Prostate gland (tissue), 2 donors: ENCODE measurements around the gene SLC7A7. TPM values are rescaled to one million over a fixed set of nuclear protein-coding genes. Genes with fewer than 3 reads are reported as not detected.

Experiments
- DNase-seq: peaks from one replicate; pipeline ENCODE4 v3.0.0-alpha.2; 2019; ENCODE audit warnings: low spot score
- H3K27ac ChIP-seq, 2 donors: fragments of 200-600 bp; sonication (generic); 2 replicates each; pipeline ENCODE4 v1.5.1; 2017 to 2019
- H3K27me3 ChIP-seq: fragments of 200-600 bp; sonication (generic); replicated peaks from 2 replicates; pipeline ENCODE4 v1.5.1; 2019; ENCODE audit not compliant: insufficient read depth
- H3K36me3 ChIP-seq, 2 donors: fragments of 200-600 bp; sonication (generic); 1 replicate in 1 of 2; 2 replicates in 1 of 2; pipeline versions ENCODE4 v1.5.1 to v1.8.1; 2017 to 2019
- H3K4me1 ChIP-seq: fragments of 200-600 bp; sonication (generic); replicated peaks from 2 replicates; pipeline ENCODE4 v1.5.1; 2019
- H3K4me3 ChIP-seq, 2 donors: fragments of 200-600 bp; sonication (generic); 2 replicates each; pipeline ENCODE4 v1.5.1; 2017 to 2019
- H3K9me3 ChIP-seq: fragments of 200-600 bp; sonication (generic); 2 replicates; pipeline ENCODE4 v1.5.1; 2017
- POLR2A ChIP-seq: fragments of 450-650 bp; IDR thresholded peaks from one replicate; pipeline ENCODE4 v1.6.1; 2016; ENCODE audit warnings: antibody characterized with exemption, mild to moderate bottlenecking
- POLR2AphosphoS5 ChIP-seq: sonication (generic); formaldehyde crosslinking; IDR thresholded peaks from one replicate; pipeline ENCODE4 v1.6.1; 2017; ENCODE audit warnings: antibody characterized with exemption
- WGBS: methylation state at CpG from one replicate; pipeline ENCODE4 v1.1.5; 2018; 5-methylcytosine and 5-hydroxymethylcytosine counted together
- intact Hi-C: fragments of 100-400 bp; cut with DNase I; formaldehyde crosslinking; loops from one replicate; pipeline ENCODE4 v1.14.2; 2022
- total RNA-seq, 2 donors: library from RNA; depleted of rRNA; stranded (reverse); fragments of >200 nt; gene quantifications; one replicate each; pipeline ENCODE4 v1.1.0, GENCODE V29; 2016
- TF ChIP-seq, protein P1 (sequence below), 4 experiments: fragments of 200-600 bp in 2 of 4; fragments of 450-650 bp in 2 of 4; sonication (generic) in 2 of 4; IDR thresholded peaks; 1 replicate in 3 of 4; 2 replicates in 1 of 4; pipeline ENCODE4 v1.5.1; 2016 to 2019; ENCODE audit warnings: antibody characterized with exemption in 4 of 4, mild to moderate bottlenecking in 2 of 4, moderate library complexity in 2 of 4

SLC7A7 gene
- total RNA-seq, 2 donors from 2014 or later, result 4.6 to 8.1 TPM

DNA sequence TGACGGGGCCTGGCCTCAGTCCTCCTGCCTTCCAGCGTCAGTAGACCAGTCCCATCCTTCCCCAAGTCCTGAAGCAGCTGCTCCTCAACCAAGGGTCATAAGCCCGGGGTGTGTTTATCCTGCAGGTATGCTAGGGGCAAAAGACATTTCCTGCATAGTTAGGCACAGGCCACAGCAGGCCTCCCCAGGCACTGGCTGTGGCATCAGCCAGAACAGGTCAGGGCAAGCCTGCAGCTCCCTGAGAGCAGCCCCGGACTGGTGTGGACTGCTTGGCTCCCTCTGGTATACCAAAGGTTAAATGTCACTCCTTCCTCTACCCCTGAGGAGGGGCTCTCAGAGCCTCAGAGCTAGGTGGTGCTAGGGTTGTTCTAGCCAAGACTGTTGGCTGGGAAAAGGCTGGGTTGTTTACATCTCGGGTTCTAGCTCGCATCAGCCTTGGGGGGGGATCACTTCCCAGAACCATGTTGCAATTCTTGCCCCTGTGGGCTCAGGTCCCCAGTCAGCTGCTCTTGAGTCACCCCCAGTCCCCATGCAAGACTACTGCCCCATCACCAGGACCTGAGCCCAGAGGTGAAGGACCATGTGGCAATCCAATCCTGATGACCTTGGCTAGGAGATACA lies 24.0 kb upstream of the SLC7A7 start:
- TF ChIP-seq, protein P1, sequence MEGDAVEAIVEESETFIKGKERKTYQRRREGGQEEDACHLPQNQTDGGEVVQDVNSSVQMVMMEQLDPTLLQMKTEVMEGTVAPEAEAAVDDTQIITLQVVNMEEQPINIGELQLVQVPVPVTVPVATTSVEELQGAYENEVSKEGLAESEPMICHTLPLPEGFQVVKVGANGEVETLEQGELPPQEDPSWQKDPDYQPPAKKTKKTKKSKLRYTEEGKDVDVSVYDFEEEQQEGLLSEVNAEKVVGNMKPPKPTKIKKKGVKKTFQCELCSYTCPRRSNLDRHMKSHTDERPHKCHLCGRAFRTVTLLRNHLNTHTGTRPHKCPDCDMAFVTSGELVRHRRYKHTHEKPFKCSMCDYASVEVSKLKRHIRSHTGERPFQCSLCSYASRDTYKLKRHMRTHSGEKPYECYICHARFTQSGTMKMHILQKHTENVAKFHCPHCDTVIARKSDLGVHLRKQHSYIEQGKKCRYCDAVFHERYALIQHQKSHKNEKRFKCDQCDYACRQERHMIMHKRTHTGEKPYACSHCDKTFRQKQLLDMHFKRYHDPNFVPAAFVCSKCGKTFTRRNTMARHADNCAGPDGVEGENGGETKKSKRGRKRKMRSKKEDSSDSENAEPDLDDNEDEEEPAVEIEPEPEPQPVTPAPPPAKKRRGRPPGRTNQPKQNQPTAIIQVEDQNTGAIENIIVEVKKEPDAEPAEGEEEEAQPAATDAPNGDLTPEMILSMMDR (IDR thresholded peaks at IDR 0.05), result no peak
- peak; percentile 55 for TF ChIP-seq POLR2A
- TF ChIP-seq POLR2AphosphoS5, result peak; percentile 45
- Histone ChIP-seq H3K27ac (peak overlapping the region; percentile 92 to 93), H3K9me3 (no peaks in the 10 kb centered on the region), H3K36me3 (peaks cover 10 to 12% of the 10 kb centered on the region in 2 donors), H3K27me3 (no peaks in the 10 kb centered on the region), H3K4me1 (no peaks in the 10 kb centered on the region), H3K4me3 (peak overlapping the region; percentile 71 to 82)
- intact Hi-C loops, result loop anchor here (5.0 kb wide), 1 partner anchor 252 kb away; the partner anchor contains the start of gene DAD1
- DNase-seq, result peak; percentile 63
- WGBS, result 17% methylated on average over 6 of the region's 6 CpGs

DNA sequence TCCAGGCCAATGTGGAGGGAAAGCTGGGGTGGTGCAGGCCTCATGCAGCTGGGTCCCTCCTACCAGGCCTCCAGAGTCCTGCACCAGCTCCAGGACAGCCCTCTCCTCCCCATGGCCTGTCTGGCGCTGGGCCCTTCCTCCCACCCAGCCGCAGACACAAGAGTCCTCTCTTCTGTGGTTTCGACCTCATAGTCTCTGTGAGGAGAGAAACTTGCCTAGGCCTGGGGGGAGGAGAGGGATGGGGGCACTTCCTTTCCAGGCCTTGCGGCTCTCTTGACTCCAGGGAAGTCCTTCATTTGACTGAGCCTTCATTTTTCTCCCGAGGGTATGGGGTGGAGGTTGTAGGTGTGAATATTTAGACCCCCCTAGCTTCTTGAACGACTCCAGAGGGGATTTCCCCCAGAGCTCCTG lies 23.4 kb upstream of the SLC7A7 start:
- H3K27me3 ChIP-seq, result no peaks in the 10 kb centered on the region
- no peaks in the 10 kb centered on the region for H3K4me1 ChIP-seq
- H3K36me3 ChIP-seq, result peaks cover 10 to 15% of the 10 kb centered on the region in 2 donors
- H3K4me3 ChIP-seq, result peak overlapping the region; percentile 71 to 82
- intact Hi-C loops, result loop anchor here (5.0 kb wide), 1 partner anchor 251 kb away; the partner anchor contains the start of gene DAD1
- H3K9me3 ChIP-seq, result no peaks in the 10 kb centered on the region
- no peak for TF ChIP-seq POLR2AphosphoS5
- TF ChIP-seq, protein P1 (IDR thresholded peaks at IDR 0.05), result no peak
- TF ChIP-seq POLR2A, result no peak
- H3K27ac ChIP-seq, result peak overlapping the region; percentile 92 to 93
- DNase-seq, result no peak
- 9% methylated on average over 6 of the region's 6 CpGs for WGBS

DNA sequence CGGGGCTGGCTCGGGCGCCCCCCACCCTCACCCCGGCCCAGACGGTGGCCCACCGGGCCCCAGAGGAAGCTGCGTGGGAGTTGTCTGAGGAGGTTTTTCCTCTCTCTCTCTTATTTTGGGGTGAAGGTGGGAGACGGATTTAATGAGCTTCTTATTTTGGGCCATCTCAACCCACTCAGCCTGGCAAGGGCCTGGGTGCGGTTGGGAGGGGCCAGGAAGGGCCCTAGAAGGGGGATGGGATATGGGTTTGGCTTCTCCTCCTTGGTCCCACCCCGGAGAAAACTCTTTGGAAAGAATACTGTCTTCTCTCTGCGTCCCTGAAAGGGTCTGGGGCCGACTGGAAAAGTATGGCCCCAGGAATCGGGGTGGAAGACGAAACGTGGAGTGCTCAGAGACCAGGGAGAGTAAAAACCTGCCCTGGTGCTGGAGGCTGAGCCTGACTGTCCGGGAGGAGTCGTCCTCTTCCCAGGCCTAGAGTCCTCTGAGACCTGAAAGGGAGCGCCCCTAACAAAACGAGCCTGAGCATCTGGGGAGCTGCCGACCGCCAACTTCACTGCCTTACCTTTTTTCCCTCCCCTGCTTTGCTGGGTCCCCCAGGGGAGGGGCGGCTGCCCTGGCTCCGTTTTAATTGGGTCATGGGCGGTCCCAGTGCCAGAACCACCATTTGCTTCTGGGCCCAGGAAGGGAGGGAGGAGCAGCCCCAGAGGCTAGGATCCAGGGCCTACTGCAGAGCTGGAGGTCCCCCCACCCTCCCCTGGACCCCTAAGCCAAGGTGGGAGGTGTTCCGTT lies 22.7 kb upstream of the SLC7A7 start:
- intact Hi-C loops, result loop anchor here (5.0 kb wide), 1 partner anchor 251 kb away; the partner anchor contains the start of gene DAD1
- peak overlapping the region; percentile 92 to 93 for H3K27ac ChIP-seq
- DNase-seq, result peak; percentile 68
- 6% methylated on average over 25 of the region's 25 CpGs for WGBS
- peak; percentile 71 for TF ChIP-seq POLR2A
- TF ChIP-seq, protein P1 (IDR thresholded peaks at IDR 0.05), result no peak
- TF ChIP-seq POLR2AphosphoS5, result peak; percentile 65
- H3K4me3 ChIP-seq, result peak overlapping the region; percentile 71 to 82
- no peaks in the 10 kb centered on the region for H3K9me3 ChIP-seq
- no peaks in the 10 kb centered on the region for H3K27me3 ChIP-seq
- H3K36me3 ChIP-seq, result peaks cover 5 to 12% of the 10 kb centered on the region in 2 donors
- H3K4me1 ChIP-seq, result no peaks in the 10 kb centered on the region

DNA sequence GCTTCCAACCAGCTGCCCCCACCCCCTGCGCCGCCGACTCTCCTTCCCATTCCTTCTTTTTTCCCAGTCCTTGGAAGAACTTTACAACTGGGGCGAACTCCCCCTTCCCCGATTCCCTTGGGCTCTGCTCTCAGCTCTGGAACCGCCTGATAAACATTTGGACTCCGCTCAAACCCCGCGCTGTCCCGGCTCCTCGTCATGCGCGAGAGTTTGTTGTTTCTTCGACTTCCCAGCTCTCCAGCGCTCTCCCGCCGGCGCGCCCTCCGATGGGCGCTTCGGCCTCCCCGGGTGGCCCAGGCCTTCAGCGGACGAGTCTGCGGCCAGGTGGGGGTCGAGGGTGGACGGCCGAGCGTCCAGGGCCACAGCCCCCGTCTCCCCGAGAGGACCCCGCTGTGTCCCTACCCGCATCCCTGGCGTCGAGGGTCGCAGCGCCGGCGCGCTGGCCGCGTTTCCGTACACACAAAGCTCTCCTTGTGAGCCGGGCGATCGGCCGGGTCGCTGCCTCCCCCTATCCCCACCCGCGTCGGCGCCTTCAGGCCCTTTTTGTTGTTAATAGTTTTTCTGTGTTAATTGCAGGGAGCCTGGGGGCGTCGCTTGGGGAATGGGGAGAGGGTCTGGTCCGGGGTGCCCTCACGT lies 22.0 kb upstream of the SLC7A7 start:
- WGBS, result 1% methylated on average over 57 of the region's 57 CpGs
- peak overlapping the region; percentile 71 to 82 for H3K4me3 ChIP-seq
- peaks cover 5 to 12% of the 10 kb centered on the region in 2 donors for H3K36me3 ChIP-seq
- no peaks in the 10 kb centered on the region for H3K27me3 ChIP-seq
- TF ChIP-seq, protein P1 (IDR thresholded peaks at IDR 0.05), result no peak
- TF ChIP-seq POLR2A (no peak), POLR2AphosphoS5 (no peak)
- peak overlapping the region; percentile 92 to 93 for H3K27ac ChIP-seq
- intact Hi-C loops, result loop anchor here (5.0 kb wide), 1 partner anchor 250 kb away; the partner anchor contains the start of gene DAD1
- no peak for DNase-seq
- no peaks in the 10 kb centered on the region for H3K9me3 ChIP-seq
- no peaks in the 10 kb centered on the region for H3K4me1 ChIP-seq
